Measurements from ENCODE around the gene SERPINF2. TPM values are rescaled to one million over a fixed set of nuclear protein-coding genes. Genes with fewer than 3 reads are reported as not detected.

Gene SERPINF2
- polyA plus RNA-seq, 1 of the 3 experiments (the other 2 are of a cell fraction): 0.26 TPM

- TF ChIP-seq PBX3 (IDR thresholded peaks at IDR 0.05) (no peak), NRF1 (IDR thresholded peaks at IDR 0.05; ENCODE audit: low read depth, low read length) (no peak), TCF12 (IDR thresholded peaks at IDR 0.05) (no peak), TEAD4 (IDR thresholded peaks at IDR 0.05; ENCODE audit: borderline replicate concordance, insufficient read depth) (no peak), GABPA (IDR thresholded peaks at IDR 0.05; ENCODE audit: low read depth) (no peak), JUND (IDR thresholded peaks at IDR 0.05) (no peak), RXRA (IDR thresholded peaks at IDR 0.05; ENCODE audit: borderline replicate concordance, low read depth) (no peak), RFX5 (IDR thresholded peaks at IDR 0.05; ENCODE audit: low read length) (no peak), SIN3A (IDR thresholded peaks at IDR 0.05; ENCODE audit: borderline replicate concordance, low read depth, low read length) (no peak), RCOR1 (IDR thresholded peaks at IDR 0.05; ENCODE audit: low read length) (no peak)
Observed at GRCh38 chr17:1753767-1754429, 11.2 kb downstream of the SERPINF2 start (continued).

- Histone ChIP-seq H3K4me1 (ENCODE audit: control insufficient read depth in 1 of 2, insufficient read depth in 2 of 2, low read depth in 1 of 2, low read length in 1 of 2) (peaks cover 0 to 14% of the 10 kb centered on the region in 2 experiments; a peak in 1 of 4 replicates), H4K20me1 (ENCODE audit: insufficient read depth) (no peaks in the 10 kb centered on the region), H3K36me3 (replicated peaks in 1 of 2; ENCODE audit: control insufficient read depth in 1 of 2, insufficient read depth in 2 of 2, low read length in 1 of 2) (no peaks in the 10 kb centered on the region), H3K79me2 (ENCODE audit: insufficient read depth) (no peaks in the 10 kb centered on the region), H3K9ac (no peak overlapping the region), H3K4me2 (no peak overlapping the region), H3K9me2 (no peaks in the 10 kb centered on the region), H3F3A (replicated peaks; ENCODE audit: insufficient read depth) (no peaks in the 10 kb centered on the region), H3K27ac (ENCODE audit: low read depth in 2 of 2, low read length in 1 of 2) (peak overlapping the region in 1 of 2 experiments; percentile 61; a peak in 2 of 4 replicates), H2AFZ (ENCODE audit: low read depth) (no peak overlapping the region), H3K27me3 (ENCODE audit: insufficient read depth) (no peaks in the 10 kb centered on the region), H3K4me3 (ENCODE audit: low read depth in 2 of 2, low read length in 1 of 2) (no peak overlapping the region), H3K9me3 (no peaks in the 10 kb centered on the region)
- CTCF ChIA-PET: interaction anchor here (0.6 to 1.5 kb wide), 4 partner anchors 30 to 656 kb away, joined by 3 to 5 read pairs (median 4); partner anchors contain the start of gene WDR81
- 89% methylated on average over 16 of the region's 25 CpGs for WGBS (ENCODE audit: low lambda C conversion rate)
- TF ChIP-seq IRF3 (IDR thresholded peaks at IDR 0.05; ENCODE audit: low read depth, low read length) (no peak), NFIC (IDR thresholded peaks at IDR 0.05; ENCODE audit: borderline replicate concordance) (no peak), JUND (IDR thresholded peaks at IDR 0.05) (no peak), FOXM1 (IDR thresholded peaks at IDR 0.05; ENCODE audit: low read depth) (no peak), SMC3 (IDR thresholded peaks at IDR 0.05; ENCODE audit: low read depth, low read length) (no peak)
- peak; percentile 52 for DNase-seq
- POLR2A ChIA-PET: interaction anchor here (1.2 to 1.8 kb wide), 2 partner anchors 9 to 75 kb away, joined by 4 to 6 read pairs; partner anchors contain the start of genes RPA1 and SMYD4
Observed at GRCh38 chr17:1754430-1755112, 11.9 kb downstream of the SERPINF2 start.
